GM12874 (cell line): Measurements from ENCODE around the gene JOSD1.

ENCODE experiments used
- TF ChIP-seq, protein P1 (sequence below): IDR thresholded peaks from 2 replicates; pipeline ENCODE4 v1.5.1; 2011; ENCODE audit warnings: low read depth, mild to moderate bottlenecking, control low read depth, low read length, moderate library complexity; ENCODE audit not compliant: insufficient read depth

Gene JOSD1

DNA sequence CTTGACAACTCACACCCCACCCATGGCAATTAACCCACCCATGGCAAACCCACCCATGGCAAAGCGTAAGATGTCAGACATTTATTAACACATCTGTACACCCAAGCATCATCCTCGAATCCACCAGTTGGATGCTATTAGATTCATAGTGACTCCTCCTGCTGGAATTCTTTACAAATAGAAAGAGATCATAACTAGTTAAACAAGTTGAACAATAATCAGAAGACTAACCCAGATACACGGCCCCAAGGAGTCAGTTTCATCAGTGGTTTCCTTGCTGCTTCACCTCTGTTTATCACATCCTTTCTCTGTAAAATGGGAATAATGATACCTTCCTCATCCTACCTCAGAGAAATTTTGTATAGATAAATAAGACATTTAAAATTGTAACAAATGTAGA, 10.1 kb upstream of the JOSD1 start:
- TF ChIP-seq, protein P1, sequence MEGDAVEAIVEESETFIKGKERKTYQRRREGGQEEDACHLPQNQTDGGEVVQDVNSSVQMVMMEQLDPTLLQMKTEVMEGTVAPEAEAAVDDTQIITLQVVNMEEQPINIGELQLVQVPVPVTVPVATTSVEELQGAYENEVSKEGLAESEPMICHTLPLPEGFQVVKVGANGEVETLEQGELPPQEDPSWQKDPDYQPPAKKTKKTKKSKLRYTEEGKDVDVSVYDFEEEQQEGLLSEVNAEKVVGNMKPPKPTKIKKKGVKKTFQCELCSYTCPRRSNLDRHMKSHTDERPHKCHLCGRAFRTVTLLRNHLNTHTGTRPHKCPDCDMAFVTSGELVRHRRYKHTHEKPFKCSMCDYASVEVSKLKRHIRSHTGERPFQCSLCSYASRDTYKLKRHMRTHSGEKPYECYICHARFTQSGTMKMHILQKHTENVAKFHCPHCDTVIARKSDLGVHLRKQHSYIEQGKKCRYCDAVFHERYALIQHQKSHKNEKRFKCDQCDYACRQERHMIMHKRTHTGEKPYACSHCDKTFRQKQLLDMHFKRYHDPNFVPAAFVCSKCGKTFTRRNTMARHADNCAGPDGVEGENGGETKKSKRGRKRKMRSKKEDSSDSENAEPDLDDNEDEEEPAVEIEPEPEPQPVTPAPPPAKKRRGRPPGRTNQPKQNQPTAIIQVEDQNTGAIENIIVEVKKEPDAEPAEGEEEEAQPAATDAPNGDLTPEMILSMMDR: no peak

DNA sequence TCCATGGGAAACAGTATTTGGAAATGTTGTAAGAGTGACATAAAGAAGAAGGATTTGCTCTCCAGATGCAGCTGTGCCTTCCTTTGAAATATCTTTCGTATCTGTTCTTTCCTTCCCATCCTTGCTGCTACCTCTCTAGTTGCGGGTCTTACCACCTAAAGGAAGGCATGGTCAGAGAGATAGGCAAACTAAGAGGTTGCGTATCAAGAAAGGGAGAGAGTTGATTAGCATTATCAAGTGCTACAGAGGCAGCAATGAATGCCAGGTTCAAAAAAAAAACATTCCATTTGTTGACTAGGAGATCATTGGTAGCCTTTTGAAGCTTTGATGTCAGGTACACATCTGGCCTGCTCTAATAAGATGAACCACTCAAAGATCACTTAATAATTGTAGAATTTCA, 9.6 kb upstream of the JOSD1 start:
- TF ChIP-seq, protein P1: no peak

DNA sequence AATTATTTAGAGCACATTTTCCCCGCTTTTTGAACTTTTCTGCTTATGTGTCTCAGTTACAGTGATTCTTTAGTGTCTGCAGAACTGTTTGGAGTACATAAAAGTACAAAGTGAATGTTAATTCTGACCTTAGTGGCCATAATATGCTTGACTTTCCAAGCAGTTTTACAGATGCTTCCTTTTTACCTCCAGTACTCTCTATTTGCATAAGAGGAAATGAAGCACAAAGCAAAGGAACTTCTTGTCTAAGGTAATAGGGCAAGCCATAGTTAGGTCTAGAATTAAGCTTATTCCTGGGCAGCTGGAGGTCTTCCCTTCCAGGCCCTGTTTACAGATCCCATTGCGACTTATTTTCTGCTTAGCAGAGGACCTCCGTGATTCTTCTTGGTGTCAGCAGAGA, 8.6 kb upstream of the JOSD1 start:
- TF ChIP-seq, protein P1: no peak

DNA sequence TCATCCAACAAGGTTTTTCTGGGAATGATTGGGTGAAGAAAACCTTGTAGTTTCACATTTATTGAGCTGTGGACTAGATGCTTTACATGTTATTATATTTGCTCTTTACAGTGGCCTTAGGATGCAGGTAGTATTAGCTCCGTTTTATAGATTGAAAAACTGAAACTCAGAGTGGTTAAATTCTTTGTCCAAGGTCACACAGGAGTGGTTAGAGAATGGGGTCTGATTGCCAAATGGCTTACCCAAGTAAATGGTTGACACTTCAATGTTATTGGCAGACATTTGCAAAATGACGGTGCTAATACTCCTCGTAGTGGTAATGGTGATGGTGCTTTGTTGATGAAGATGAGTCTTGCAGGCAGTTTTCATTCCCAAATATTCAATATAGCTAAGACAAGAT, 7.2 kb upstream of the JOSD1 start:
- TF ChIP-seq, protein P1: no peak

DNA sequence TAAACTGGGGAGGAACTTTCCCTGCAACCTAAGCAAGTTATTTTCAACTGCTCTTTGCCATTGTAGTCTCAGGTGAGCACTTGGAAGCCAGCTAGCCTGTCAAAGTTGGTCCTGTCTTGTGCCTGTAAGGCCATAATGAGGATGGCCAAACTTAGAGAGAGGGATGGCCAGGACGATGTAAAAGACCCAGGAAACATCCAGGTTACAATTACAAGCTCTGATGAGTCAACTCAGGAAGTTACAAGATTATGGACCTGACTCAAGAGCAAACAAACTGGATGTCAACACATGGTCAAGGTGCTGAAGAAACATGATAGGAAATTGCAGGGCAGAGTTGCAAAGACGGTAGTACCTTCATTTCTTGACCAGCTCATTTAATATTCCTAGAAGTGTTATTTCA, 6.6 kb upstream of the JOSD1 start:
- TF ChIP-seq, protein P1: no peak

DNA sequence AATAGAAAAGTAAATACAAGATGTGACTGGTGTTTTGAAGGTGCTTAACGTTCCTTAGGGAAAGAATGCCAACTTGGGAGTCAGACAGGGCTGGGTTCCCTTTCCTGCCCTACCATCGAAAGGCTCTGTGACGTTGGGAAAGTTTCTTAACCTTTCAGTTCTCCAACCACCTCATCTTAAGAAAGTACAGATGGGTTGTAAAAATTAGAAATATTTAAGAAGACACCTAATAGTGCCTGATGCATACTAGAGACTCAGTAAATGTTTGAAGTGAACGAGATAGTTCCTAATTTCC, 6.1 kb upstream of the JOSD1 start:
- TF ChIP-seq, protein P1: no peak

DNA sequence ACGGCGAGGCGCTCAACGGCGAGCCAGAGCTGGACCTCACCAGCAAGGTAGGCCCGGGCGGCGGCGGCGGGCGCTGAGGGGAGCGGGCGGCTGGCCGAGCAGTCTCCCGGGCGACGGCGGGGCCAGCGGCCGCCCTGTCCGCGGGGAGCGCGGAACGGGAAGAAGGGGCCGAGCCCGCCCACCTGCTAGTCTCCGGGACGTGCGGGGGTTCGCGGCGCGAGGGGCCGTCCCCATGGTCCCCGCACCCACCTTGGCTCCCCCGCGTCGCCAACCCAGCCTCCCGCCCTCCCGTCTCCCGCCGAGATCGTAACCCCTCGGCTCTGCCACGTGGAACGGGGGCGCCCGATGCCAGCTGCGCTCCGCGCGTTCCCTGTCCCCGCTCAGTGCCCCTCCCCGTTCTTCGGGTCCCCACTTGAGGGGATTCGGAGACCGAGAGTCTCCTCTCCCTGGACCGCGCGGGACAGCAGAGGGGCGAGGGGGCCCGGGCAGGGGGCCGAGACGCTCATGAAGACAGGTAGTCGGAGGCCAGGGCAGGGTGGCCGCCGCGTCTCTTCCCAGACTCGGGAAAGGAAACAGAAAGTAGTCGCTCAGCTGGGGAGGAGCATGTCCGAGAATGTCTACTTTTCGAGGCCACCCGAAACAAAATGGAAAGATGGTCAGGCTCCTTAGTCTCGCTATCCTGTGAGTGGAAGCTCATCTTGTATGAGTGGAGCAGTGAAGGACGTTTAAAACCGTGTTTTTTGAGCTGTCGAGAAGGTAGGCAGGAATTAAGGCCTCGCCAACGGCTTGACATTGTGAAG, 5.6 kb upstream of the JOSD1 start:
- TF ChIP-seq, protein P1: no peak
